Skeletal muscle cell (primary cell): ENCODE data around the gene SMIM14.
A peak's percentile ranks its signal among the peaks of the same experiment; 100 is the strongest.
"Not testable (repeated sequence)": the region's sequence is repeated elsewhere in the genome, so short reads cannot be mapped to it uniquely, and the experiment has no call there.

ENCODE experiments used
- DNase-seq: peaks from one replicate; pipeline ENCODE4 v3.0.0-alpha.2; 2010; ENCODE audit warnings: low read depth
- H3K4me3 ChIP-seq: 2 replicates; pipeline ENCODE4 v1.5.1; 2011; ENCODE audit warnings: low read depth, mild to moderate bottlenecking, control low read depth, low read length, moderate library complexity

Gene SMIM14

DNA sequence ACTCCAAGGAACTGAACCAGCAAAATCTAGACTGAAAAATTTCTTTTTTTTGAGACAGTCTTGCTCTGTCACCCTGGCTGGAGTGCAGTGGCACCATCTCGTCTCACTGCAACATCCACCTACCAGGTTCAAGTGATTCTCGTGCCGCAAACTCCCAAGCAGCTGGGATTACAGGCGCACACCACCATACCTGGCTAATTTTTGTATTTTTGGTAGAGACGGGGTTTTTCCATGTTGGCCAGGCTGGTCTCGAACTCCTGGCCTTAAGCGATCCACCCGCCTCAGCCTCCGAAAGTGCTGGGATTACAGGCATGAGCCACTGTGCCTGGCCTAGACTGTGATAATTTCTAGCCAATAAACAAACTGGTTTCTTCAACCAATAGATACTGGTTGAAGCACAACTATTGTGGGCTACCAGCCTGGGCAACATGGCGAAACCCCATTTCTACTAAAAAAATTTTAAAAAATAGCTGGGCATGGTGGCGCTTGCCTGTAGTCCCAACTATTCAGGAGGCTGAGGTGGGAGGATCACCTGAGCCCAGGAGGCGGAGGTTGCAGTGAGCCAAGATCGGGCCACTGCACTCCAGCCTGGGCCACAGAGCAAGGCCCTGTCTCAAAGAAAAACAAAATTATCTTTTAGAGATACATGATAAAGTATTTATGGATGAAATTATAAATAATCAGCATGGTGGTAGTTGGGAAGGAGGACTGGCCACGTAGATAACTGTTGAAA is 122.8 kb downstream of the SMIM14 start:
- H3K4me3 ChIP-seq: not testable (repeated sequence)

DNA sequence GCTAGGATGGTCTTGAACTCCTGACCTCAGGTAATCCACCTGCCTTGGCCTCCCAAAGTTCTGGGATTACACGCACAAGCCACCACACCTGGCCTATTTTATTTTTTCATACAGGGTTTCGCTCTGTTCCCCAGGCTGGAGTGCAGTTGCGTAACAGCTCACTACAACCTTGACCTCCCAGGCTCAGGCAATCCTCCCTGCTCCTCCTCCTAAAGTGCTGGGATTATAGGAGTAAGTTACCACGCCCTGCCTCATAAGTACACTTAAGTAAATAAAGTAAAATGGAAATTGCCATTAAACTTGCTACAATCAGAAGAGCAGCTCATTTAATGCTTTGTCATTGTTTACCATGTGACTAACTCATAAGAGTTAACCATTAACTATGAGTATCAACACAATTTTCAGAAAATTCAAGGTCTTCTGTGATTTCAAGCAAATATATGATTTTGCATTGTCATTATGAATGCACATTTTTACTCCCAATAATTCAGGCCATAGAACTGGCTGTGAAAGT is 123.7 kb downstream of the SMIM14 start:
- DNase-seq: no peak
- H3K4me3 ChIP-seq: no peak overlapping the region

More for the DNA sequence above, 122.8 kb downstream of the SMIM14 start:
- not testable (repeated sequence) for DNase-seq

DNA sequence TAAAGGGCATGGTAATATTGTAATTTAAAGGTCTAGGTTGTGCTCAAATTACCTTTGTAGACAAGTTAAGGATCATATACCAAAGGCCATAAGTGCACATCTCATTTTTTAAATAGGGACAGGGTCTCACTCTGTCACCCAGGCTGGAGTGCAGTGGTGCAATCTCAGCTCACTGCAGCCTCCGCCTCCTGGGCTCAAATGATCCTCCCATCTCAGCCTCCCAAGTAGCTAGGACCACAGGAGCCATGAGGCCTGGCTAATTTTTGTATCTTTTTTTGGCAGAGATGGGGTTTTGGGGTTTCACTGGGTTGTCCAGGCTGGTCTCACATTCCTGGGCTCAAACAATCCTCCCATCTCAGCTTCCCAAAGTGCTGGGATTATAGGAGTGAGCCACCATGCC is 124.4 kb downstream of the SMIM14 start:
- DNase-seq, H3K4me3 ChIP-seq: not testable (repeated sequence)

- H3K4me3 ChIP-seq: no peak overlapping the region
- DNase-seq: no peak
Measured at GRCh38 chr4:39510348-39510929, 128.2 kb downstream of the SMIM14 start.

DNA sequence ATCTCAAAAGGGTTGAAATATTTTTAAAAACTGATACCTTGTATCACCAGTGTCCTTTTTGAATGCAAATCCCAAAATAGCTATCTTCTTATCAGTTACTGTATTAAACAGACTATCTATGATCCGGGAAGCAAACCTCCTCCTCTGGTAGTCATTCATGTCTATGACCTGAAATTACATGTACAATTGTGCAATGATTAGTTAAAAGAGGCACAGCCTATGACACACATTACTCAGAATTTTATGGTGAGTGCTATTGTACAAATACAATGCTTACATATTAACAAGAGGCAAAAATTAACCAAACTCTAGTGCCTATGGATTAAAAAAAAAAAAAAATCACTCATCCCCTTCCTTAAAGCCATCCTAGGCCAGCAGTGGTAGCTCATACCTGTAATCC is 133.1 kb downstream of the SMIM14 start:
- H3K4me3 ChIP-seq: no peak overlapping the region
- DNase-seq: no peak

DNA sequence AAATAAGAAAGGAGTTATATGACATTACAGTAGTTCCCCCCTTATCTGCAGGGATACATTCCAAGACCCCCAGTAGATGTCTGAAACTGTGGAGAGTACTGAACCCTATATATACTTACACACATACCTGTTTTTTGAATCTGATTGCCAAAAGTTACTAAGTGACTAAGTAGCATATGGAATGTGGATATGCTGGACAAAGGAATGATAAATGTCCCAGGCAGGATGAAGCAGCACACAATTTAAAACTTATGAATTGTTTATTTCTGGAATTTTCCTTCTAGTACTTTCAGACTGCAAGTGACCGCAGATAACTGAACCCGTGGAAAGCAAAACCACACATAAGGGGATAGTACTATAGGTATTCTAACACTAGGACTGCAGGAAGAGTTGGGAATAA is 134.1 kb downstream of the SMIM14 start:
- no peak for DNase-seq
- no peak overlapping the region for H3K4me3 ChIP-seq

DNA sequence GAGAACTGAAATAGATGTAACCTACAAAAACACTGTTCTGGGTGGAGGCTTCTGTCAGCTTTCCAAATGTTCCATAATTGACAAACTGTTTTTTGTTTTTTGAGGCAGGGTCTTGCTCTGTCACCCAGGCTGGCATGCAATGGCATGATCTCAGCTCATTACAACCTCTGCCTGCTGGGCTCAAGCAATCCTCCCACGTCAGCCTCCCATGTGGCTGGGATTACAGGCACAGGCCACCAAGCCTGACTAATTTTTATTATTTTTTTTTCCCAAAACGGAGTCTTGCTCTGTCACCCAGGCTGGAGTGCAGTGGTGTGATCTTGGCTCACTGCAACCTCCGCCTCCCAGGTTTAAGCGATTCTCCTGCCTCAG is 136.0 kb downstream of the SMIM14 start:
- not testable (repeated sequence) for DNase-seq, H3K4me3 ChIP-seq

GRCh38 chr4:39502019-39502663 is 136.5 kb downstream of the SMIM14 start:
- DNase-seq: peak; percentile 43
- no peak overlapping the region for H3K4me3 ChIP-seq

DNA sequence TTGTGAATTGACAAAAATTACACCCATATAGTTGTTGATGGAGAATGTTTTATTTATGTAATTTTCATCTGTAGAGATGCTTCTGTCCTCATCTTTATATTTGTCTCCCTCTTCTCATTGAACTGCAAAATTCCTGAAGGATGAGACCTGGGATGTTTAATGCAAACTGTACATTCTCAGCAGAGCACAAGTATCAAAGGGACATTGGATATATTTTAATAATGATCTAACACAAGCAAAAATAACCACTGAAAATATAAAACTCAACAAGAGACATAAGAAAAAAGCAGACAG is 140.0 kb downstream of the SMIM14 start:
- H3K4me3 ChIP-seq: no peak overlapping the region
- no peak for DNase-seq

DNA sequence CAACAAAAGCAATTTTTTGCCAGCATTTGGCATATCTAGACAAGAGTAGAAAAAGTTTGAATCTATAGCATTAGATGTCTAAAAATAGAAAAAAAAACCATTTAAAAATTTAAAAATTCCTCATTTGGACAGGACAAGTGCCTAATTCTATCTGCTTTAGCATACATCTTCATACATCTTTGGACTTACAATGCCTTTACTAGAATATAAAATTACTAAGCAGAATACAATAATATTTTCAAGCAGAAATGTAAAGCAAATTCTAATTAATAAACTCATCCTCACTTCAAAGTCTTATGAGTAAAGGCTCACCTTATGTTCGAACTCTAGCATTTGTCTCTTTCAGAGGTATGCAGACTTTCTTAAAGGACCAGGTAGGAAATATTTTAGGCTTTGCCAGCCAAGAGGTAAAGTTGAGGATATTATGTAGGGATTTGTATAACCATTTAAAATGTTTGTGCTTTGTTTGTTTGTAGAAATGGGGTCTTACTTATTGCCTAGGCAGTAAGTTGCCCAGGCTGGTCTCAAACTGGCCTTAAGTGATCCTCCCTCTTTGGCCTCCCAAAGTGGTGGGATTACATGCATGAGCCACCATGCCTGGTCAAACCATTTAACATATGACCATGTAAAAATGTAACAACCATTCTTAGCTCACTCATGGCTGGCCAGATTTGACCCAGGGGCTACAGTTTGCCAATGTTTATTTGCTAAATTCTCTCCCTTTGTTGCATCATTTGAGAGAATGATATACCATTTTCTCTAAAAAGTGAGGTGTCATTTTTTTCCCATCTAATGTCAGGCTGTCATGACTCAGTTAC is 140.5 kb downstream of the SMIM14 start:
- DNase-seq: no peak
- no peak overlapping the region for H3K4me3 ChIP-seq
